Thoracic aorta (tissue), 2 donors: ENCODE data around the gene NEMP1. TPM values are rescaled to one million over a fixed set of nuclear protein-coding genes. Genes with fewer than 3 reads are reported as not detected.
"Not testable (repeated sequence)": the region's sequence is repeated elsewhere in the genome, so short reads cannot be mapped to it uniquely, and the experiment has no call there.

Source experiments
- ATAC-seq: fragments of 150-250 bp; one replicate; pipeline ENCODE4 v1.8.0; 2017; ENCODE audit warnings: low read depth; ENCODE audit not compliant: insufficient number of reproducible peaks, low FRiP score
- DNase-seq: peaks from one replicate; pipeline ENCODE4 v3.0.0-alpha.2; 2020; ENCODE audit warnings: low spot score
- H3K27ac ChIP-seq, 2 donors: fragments of 200-600 bp; sonication (generic); 1 replicate in 1 of 2; 2 replicates in 1 of 2; pipeline ENCODE4 v1.5.1; 2016; ENCODE audit warnings: mild to moderate bottlenecking in 2 of 2, moderate library complexity in 2 of 2
- H3K27me3 ChIP-seq: fragments of 200-600 bp; sonication (generic); replicated peaks from 2 replicates; pipeline ENCODE4 v1.6.0; 2016; ENCODE audit warnings: mild to moderate bottlenecking; ENCODE audit not compliant: insufficient read depth
- H3K36me3 ChIP-seq: fragments of 200-600 bp; sonication (generic); one replicate; pipeline ENCODE4 v1.5.1; 2016
- H3K4me1 ChIP-seq, 2 donors: fragments of 200-600 bp; sonication (generic); 1 replicate in 1 of 2; 2 replicates in 1 of 2; pipeline versions ENCODE4 v1.5.1 to v1.6.0; 2016; ENCODE audit warnings: low read depth in 2 of 2, mild to moderate bottlenecking in 1 of 2; ENCODE audit not compliant: control insufficient read depth in 1 of 2
- H3K4me3 ChIP-seq: fragments of 200-600 bp; sonication (generic); 2 replicates; pipeline ENCODE4 v1.5.1; 2016; ENCODE audit warnings: mild to moderate bottlenecking
- H3K9me3 ChIP-seq: fragments of 200-600 bp; sonication (generic); 2 replicates; pipeline ENCODE4 v1.5.1; 2016
- CTCF ChIP-seq: fragments of 200-600 bp; sonication (generic); IDR thresholded peaks from one replicate; pipeline ENCODE4 v1.5.1; 2019; ENCODE audit warnings: antibody characterized with exemption
- total RNA-seq, 2 donors: library from RNA; depleted of rRNA; stranded (reverse); fragments of >200 nt; gene quantifications; one replicate each; pipeline versions ENCODE4 v1.1.0 to v1.2.3, GENCODE V29; 2016

NEMP1 gene
- total RNA-seq, 2 donors from 2014 or later = 6.6 to 6.9 TPM

- H3K36me3 ChIP-seq = no peaks in the 10 kb centered on the region
- no peaks in the 10 kb centered on the region for H3K9me3 ChIP-seq
- ATAC-seq (no peak), DNase-seq (no peak)
- H3K4me1 ChIP-seq = peaks cover 13 to 19% of the 10 kb centered on the region in 2 donors
- peak overlapping the region; percentile 86 for H3K4me3 ChIP-seq
- H3K27me3 ChIP-seq = no peaks in the 10 kb centered on the region
- no peak for TF ChIP-seq CTCF
- peak overlapping the region; percentile 99 for H3K27ac ChIP-seq
These were observed 7.5 kb upstream of the NEMP1 start for GRCh38 chr12:57085999-57086492.

- Histone ChIP-seq H3K4me1 (peaks cover 10 to 22% of the 10 kb centered on the region in 2 donors), H3K36me3 (no peaks in the 10 kb centered on the region), H3K4me3 (no peak overlapping the region), H3K27ac (no peak overlapping the region), H3K9me3 (no peaks in the 10 kb centered on the region), H3K27me3 (no peaks in the 10 kb centered on the region)
- DNase-seq = no peak
- ATAC-seq = no peak
- TF ChIP-seq CTCF = no peak
These were observed 2.3 kb upstream of the NEMP1 start for GRCh38 chr12:57080855-57081254.

- no peak for ATAC-seq
- H3K9me3 ChIP-seq = no peaks in the 10 kb centered on the region
These were observed 1.2 kb upstream of the NEMP1 start for GRCh38 chr12:57079821-57080220.

GRCh38 chr12:57073566-57074450, 4.8 kb downstream of the NEMP1 start:
- ATAC-seq, H3K36me3 ChIP-seq, DNase-seq, H3K9me3 ChIP-seq, H3K27me3 ChIP-seq: not testable (repeated sequence)
- Histone ChIP-seq H3K4me3 (peak overlapping the region; percentile 63), H3K4me1 (peaks cover 15 to 32% of the 10 kb centered on the region in 2 donors), H3K27ac (peak overlapping the region; percentile 60 to 75)

More at GRCh38 chr12:57079821-57080220, 1.2 kb upstream of the NEMP1 start:
- no peaks in the 10 kb centered on the region for H3K36me3 ChIP-seq
- DNase-seq = no peak
- peak overlapping the region; percentile 75 to 81 for H3K27ac ChIP-seq
- TF ChIP-seq CTCF = no peak
- H3K27me3 ChIP-seq = no peaks in the 10 kb centered on the region
- no peak overlapping the region for H3K4me3 ChIP-seq
- peaks cover 8 to 17% of the 10 kb centered on the region in 2 donors for H3K4me1 ChIP-seq

- no peaks in the 10 kb centered on the region for H3K27me3 ChIP-seq
- peak overlapping the region; percentile 63 for H3K4me3 ChIP-seq
- peaks cover 10 to 26% of the 10 kb centered on the region in 2 donors for H3K4me1 ChIP-seq
- DNase-seq = no peak
- peak overlapping the region; percentile 60 to 75 for H3K27ac ChIP-seq
- TF ChIP-seq CTCF = no peak
- peaks cover 3% of the 10 kb centered on the region for H3K36me3 ChIP-seq
- ATAC-seq = no peak
- H3K9me3 ChIP-seq = no peaks in the 10 kb centered on the region
These were observed 5.9 kb downstream of the NEMP1 start for GRCh38 chr12:57072661-57073060.
